HG03039 (cell line): ENCODE data around the gene XYLT1.
"Not testable (repeated sequence)": the region's sequence is repeated elsewhere in the genome, so short reads cannot be mapped to it uniquely, and the experiment has no call there.

Experiments
- ATAC-seq: cut with Tn5 transposase; IDR thresholded peaks from one replicate; pipeline ENCODE4 v1.9.1; 2021; ENCODE audit warnings: mild to moderate bottlenecking, moderate library complexity; ENCODE audit not compliant: unreplicated experiment

The XYLT1 gene

GRCh38 chr16:17493012-17493411, 22.3 kb upstream of the XYLT1 start:
- no peak for ATAC-seq

DNA sequence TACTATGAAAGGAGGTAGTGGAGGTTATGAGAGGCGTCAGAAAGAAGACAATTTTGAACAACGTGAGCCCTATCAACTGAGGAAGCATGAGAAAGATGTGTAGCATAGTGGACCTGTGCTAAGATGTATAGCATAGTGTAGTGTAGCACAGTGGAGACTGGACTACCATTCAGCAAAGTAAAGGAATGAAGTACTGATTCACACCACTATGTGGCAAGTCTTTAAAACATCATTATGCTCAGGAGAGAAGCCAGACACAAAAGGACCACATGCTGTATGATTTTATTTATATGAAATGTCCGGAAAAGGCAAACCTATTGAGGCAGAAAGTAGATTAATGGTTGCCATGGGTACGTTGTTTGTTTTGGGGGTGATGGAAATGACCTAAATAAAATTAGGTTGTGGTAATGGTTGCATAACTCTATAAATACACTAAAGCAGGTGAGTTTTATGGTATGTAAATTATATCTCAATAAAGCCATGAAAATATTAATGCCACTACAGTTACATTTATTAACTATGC, 20.4 kb upstream of the XYLT1 start:
- ATAC-seq, result no peak

DNA sequence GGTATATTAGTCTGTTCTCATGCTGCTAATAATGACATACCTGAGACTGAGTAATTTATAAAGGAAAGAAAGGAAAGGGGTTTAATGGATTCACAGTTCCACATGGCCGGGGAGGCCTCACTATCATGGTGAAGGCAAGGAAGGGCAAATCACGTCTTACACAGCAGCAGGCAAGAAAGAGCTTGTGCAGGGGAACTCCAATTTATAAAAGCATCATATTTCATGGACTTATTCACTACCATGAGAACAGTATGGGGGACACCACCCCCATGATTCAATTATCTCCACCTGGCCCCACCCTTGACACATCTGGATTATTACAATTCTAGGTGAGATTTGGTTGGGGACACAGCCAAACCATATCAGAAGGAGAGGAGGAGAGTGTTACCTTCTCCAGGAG, 17.7 kb upstream of the XYLT1 start:
- no peak for ATAC-seq

- ATAC-seq, result no peak
These were observed 12.6 kb upstream of the XYLT1 start for GRCh38 chr16:17483351-17483750.

DNA sequence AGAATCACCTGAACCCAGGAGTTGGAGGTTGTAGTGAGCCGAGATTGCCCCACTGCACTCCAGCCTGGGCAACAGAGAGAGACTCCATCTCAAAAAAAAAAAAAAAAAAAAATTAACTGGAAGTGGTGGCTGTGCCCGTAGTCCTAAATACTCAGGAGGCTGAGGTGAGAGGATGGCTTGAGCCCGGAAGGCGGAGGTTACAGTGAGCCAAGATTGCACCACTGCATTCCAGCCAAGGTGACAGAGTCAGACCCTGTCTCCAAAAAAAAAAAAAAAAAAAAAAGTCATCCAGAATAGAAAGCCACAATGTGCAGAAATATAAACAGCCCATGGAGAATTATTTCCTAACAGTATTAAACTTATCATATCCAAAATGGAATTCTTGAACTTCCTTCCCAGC, 11.6 kb upstream of the XYLT1 start:
- ATAC-seq, result not testable (repeated sequence)

DNA sequence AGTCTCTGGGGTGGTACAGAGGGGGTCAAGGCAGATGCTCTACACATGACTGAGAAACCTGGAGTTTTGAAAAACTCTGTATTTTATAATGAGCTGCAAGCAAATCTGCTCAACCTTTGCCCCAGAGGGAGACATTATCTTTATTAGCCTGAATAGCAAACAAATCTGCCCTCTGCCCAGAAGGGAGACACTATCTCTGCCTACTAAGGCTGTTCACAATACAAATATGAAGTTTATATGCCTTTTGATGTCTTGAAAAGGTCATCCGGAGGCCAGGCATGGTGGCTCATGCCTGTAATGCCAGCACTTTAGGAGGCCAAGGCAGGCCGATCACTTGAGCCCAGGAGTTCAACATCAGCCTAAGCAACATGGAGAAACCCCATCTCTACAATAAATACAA, 11.0 kb upstream of the XYLT1 start:
- ATAC-seq, result no peak

- not testable (repeated sequence) for ATAC-seq
These were observed 6.4 kb upstream of the XYLT1 start for GRCh38 chr16:17477260-17477545.

GRCh38 chr16:17476414-17477259, 5.9 kb upstream of the XYLT1 start:
- no peak for ATAC-seq

- no peak for ATAC-seq
These were observed 4.3 kb upstream of the XYLT1 start for GRCh38 chr16:17475104-17475503.

GRCh38 chr16:17474572-17474971, 3.8 kb upstream of the XYLT1 start:
- ATAC-seq, result no peak

- no peak for ATAC-seq
These were observed 3.3 kb upstream of the XYLT1 start for GRCh38 chr16:17474037-17474436.

DNA sequence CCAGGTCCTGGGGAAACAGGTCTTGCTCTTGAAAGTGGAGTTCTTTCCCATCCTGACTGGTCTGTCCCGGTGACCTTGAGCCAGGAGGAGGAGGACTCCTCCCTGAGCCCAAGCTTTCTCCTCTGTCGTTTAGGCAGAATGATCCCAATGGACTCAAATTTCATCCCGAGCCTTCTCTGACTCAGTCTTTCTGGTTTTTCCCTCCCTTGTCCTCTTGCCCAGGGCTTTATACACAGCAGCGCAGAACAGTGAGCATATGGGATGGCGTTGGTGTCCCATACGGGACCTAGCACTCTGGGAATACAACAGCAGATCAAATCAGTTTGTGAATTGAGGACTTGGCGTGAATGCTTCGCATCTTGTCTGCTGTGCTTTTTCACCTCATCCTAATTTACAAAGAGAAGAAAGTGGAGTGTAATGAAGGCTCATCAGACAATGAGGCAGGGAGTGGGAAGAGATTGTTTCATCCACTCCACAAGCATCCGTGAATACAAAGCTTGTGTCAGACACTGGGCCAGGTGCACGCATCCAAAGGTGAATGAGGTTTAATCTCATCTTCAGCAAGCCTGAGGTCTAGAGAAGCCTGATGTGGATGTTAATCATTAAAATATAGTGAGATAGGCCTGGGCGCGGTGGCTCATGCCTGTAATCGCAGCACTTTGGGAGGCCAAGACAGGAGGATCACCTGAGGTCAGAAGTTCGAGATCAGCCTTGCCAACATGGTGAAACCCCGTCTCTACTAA, 1.1 kb upstream of the XYLT1 start:
- no peak for ATAC-seq

DNA sequence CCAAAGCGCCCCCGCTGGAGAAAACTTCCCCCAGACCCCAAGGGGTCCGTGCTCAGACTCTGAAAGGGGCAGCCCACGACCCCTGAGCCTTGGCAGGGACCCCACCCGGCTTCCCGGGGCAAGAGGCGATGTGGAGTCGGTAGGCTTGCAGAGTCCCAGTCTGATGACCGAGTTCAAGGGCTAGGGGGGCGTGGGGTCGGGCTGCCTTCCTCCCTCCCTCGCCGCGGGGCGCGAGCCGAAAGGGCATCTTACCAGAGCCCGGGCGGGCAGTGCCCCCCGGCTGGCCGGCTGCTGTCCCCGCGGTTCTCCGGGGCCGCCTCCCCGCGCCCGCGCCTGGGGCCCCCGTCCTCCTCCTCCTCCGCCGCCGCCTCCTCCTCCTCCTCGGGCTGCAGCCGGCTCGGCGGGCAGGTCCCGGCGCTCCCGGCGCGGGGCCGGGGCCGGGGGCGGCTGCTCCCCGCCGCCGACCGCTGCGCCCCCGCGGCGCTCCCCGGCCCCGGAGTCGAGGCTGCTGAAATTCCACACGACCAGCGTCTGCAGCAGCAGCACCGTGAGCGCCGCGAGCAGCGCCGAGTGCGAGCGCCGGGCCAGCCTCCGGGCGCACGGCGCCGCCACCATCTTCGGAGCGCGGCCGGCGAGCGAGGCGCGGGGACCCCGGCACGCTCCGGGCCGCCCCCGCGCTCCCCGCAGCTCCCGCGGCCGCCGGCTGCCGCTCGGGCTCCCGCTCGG, 415 bp downstream of the XYLT1 start:
- ATAC-seq, result no peak

DNA sequence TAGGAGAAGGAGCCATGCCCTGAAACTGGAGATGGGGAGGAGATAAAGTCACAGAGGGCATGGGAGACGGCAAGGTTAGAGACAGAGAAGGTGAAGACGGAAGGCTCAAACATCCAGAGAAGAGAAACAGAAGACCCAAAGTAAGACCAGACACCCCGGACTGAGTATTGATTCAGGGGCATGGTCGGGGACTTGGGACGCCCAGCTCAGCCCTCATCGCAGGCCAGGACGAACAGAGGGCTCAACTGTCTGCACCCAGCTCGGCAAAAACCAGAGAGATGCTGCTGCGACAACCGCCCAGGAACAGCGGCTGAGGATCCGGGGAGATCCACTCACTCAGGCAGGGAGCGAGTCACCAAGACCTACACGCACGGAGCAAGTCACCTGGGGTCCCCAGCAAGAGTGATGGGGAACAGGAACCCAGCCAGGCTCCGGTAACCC, 999 bp downstream of the XYLT1 start:
- no peak for ATAC-seq

GRCh38 chr16:17469011-17469740, 1.6 kb downstream of the XYLT1 start:
- no peak for ATAC-seq

DNA sequence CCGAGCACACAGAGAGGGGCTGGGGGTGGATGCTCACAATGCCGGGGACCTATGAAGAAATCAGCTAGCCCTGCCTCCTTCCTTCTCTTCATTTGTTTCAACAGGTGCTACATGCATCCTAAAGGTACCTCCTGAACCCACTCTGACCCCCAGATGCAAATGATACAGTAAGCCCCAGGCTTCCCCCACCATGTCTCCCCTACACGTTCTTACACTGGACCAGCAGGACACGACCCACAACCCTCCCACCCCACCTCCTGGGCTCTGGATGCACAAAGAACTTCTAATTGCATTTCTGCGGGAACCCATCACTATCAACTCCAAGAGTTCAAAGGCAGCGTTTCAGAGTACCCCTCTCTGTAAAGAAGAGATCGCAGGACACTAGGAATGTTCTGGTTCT, 2.1 kb downstream of the XYLT1 start:
- ATAC-seq, result no peak

GRCh38 chr16:17467923-17468540, 2.7 kb downstream of the XYLT1 start:
- ATAC-seq, result no peak

DNA sequence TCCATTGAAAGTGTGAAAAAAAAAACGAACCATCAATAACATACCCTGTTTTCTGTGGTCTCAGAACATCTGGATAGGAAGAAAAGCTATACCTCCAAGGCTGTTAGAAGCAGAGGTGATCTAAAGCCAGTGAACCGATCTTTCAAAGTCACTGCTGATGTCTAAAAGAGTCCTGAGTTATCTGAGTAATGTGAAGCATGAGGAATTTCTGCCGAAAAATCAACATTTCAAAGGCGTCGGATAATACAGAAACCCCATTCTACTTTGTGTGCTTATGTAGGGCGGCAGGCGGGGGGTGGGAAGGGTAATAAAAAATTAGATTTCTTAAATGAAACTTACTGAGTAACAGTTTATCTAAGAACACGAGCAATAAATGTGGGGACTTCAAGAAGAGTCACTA, 3.9 kb downstream of the XYLT1 start:
- ATAC-seq, result no peak

- no peak for ATAC-seq
These were observed 5.3 kb downstream of the XYLT1 start for GRCh38 chr16:17465460-17465859.

DNA sequence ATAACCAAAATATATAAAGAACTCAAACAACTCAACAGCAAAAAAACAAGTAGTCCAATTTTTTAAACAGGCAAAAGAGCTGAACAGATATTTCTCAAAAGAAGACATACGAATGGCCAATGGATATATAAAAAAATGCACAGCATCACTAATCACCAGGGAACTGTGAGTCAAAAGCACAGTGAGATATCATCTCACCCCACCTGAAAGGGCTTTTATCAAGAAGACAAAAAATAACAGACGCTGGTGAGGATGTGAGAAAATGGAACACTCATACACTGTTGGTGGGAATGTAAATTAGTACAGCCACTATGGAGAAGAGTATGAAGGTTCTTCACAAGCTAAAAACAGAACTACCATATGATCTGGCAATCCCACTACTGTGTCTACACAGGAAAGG, 7.4 kb downstream of the XYLT1 start:
- no peak for ATAC-seq
